Ascending aorta (tissue), 2 donors: Measurements from ENCODE around the gene ATIC. TPM values are rescaled to one million over a fixed set of nuclear protein-coding genes. Genes with fewer than 3 reads are reported as not detected.

ENCODE experiments used
- DNase-seq, 2 donors: peaks; one replicate each; pipeline ENCODE4 v3.0.0-alpha.2; 2019; ENCODE audit warnings: low spot score in 2 of 2
- H3K27ac ChIP-seq, 2 donors: fragments of 200-600 bp; sonication (generic); one replicate each; pipeline ENCODE4 v1.5.1; 2016 to 2017; ENCODE audit warnings: mild to moderate bottlenecking in 1 of 2
- H3K27me3 ChIP-seq: fragments of 200-600 bp; sonication (generic); one replicate; pipeline ENCODE4 v1.5.1; 2017
- H3K36me3 ChIP-seq, 2 donors: fragments of 200-600 bp; sonication (generic); one replicate each; pipeline ENCODE4 v1.5.1; 2016
- H3K4me1 ChIP-seq, 2 donors: fragments of 200-600 bp; sonication (generic); one replicate each; pipeline ENCODE4 v1.5.1; 2016 to 2017; ENCODE audit warnings: mild to moderate bottlenecking in 1 of 2
- H3K4me3 ChIP-seq, 2 donors: fragments of 200-600 bp; sonication (generic); one replicate each; pipeline ENCODE4 v1.5.1; 2016 to 2017; ENCODE audit warnings: mild to moderate bottlenecking in 1 of 2
- H3K9me3 ChIP-seq, 2 donors: fragments of 200-600 bp; sonication (generic); one replicate each; pipeline ENCODE4 v1.5.1; 2016
- CTCF ChIP-seq, 3 experiments: fragments of 200-600 bp in 2 of 3; fragments of 450-650 bp in 1 of 3; sonication (generic) in 2 of 3; IDR thresholded peaks; one replicate each; pipeline ENCODE4 v1.5.1; 2016 to 2019; ENCODE audit warnings: antibody characterized with exemption in 3 of 3, mild to moderate bottlenecking in 1 of 3, moderate library complexity in 1 of 3
- intact Hi-C: fragments of 100-400 bp; cut with DNase I; formaldehyde crosslinking; loops from one replicate; pipeline ENCODE4 v1.15.1; 2023
- total RNA-seq: library from RNA; depleted of rRNA; stranded (reverse); fragments of >200 nt; gene quantifications from one replicate; pipeline ENCODE4 v1.1.0, GENCODE V29; 2016

ATIC gene
- total RNA-seq, 1 donor from 2014 or later = 8.9 TPM

- TF ChIP-seq CTCF (IDR thresholded peaks at IDR 0.05) = no peak
- H3K4me1 ChIP-seq = no peaks in the 10 kb centered on the region
- no peaks in the 10 kb centered on the region for H3K36me3 ChIP-seq
- no peaks in the 10 kb centered on the region for H3K9me3 ChIP-seq
- no peak overlapping the region for H3K27ac ChIP-seq
- no peak for DNase-seq
- H3K4me3 ChIP-seq = no peak overlapping the region
- H3K27me3 ChIP-seq = no peaks in the 10 kb centered on the region
- intact Hi-C loops = no loop called here
Observed at GRCh38 chr2:215280326-215280725, 31.5 kb upstream of the ATIC start.

GRCh38 chr2:215283221-215283620, 28.6 kb upstream of the ATIC start:
- Histone ChIP-seq H3K27me3 (no peaks in the 10 kb centered on the region), H3K9me3 (no peaks in the 10 kb centered on the region), H3K27ac (no peak overlapping the region), H3K4me3 (no peak overlapping the region), H3K36me3 (no peaks in the 10 kb centered on the region), H3K4me1 (no peaks in the 10 kb centered on the region)
- no peak for TF ChIP-seq CTCF (IDR thresholded peaks at IDR 0.05)
- DNase-seq = no peak
- intact Hi-C loops = no loop called here

- Histone ChIP-seq H3K27me3 (no peaks in the 10 kb centered on the region), H3K36me3 (no peaks in the 10 kb centered on the region), H3K9me3 (no peaks in the 10 kb centered on the region), H3K4me3 (no peak overlapping the region), H3K4me1 (no peaks in the 10 kb centered on the region), H3K27ac (no peak overlapping the region)
- no peak for DNase-seq
- no peak for TF ChIP-seq CTCF (IDR thresholded peaks at IDR 0.05)
- intact Hi-C loops = no loop called here
Observed at GRCh38 chr2:215286309-215286708, 25.6 kb upstream of the ATIC start.

- Histone ChIP-seq H3K4me1 (no peaks in the 10 kb centered on the region), H3K9me3 (no peaks in the 10 kb centered on the region), H3K27ac (no peak overlapping the region), H3K27me3 (no peaks in the 10 kb centered on the region), H3K36me3 (no peaks in the 10 kb centered on the region), H3K4me3 (no peak overlapping the region)
- no peak for DNase-seq
- intact Hi-C loops = no loop called here
- no peak for TF ChIP-seq CTCF (IDR thresholded peaks at IDR 0.05)
Observed at GRCh38 chr2:215288112-215288815, 23.6 kb upstream of the ATIC start.

GRCh38 chr2:215290980-215291599, 20.8 kb upstream of the ATIC start:
- DNase-seq = no peak
- intact Hi-C loops = no loop called here
- H3K4me3 ChIP-seq = no peak overlapping the region
- no peaks in the 10 kb centered on the region for H3K9me3 ChIP-seq
- no peaks in the 10 kb centered on the region for H3K4me1 ChIP-seq
- no peak for TF ChIP-seq CTCF (IDR thresholded peaks at IDR 0.05)
- H3K36me3 ChIP-seq = no peaks in the 10 kb centered on the region
- no peak overlapping the region for H3K27ac ChIP-seq
- H3K27me3 ChIP-seq = no peaks in the 10 kb centered on the region
